SK-N-SH (cell line): ENCODE results near the gene MEGF6.

Experiments used
- CTCF ChIP-seq: fragments of 200-600 bp; sonication (generic); IDR thresholded peaks from 2 replicates; pipeline ENCODE4 v1.6.1; 2017; ENCODE audit warnings: antibody characterized with exemption, mild to moderate bottlenecking, moderate library complexity
- FOXJ3 ChIP-seq: sonication (generic); formaldehyde crosslinking; IDR thresholded peaks from 2 replicates; pipeline ENCODE4 v1.5.1; 2020; ENCODE audit warnings: mild to moderate bottlenecking, missing genetic modification reagents
- POLR2AphosphoS5 ChIP-seq: IDR thresholded peaks from 2 replicates; pipeline ENCODE4 v1.6.1; 2012; ENCODE audit warnings: low read depth, low read length
- RAD21 ChIP-seq: IDR thresholded peaks from 2 replicates; pipeline ENCODE4 v1.6.1; 2012; ENCODE audit warnings: mild to moderate bottlenecking, low read length
- TAF1 ChIP-seq: IDR thresholded peaks from 2 replicates; pipeline ENCODE4 v1.6.1; 2012; ENCODE audit warnings: low read depth, mild to moderate bottlenecking, low read length, moderate library complexity, borderline replicate concordance
- YY1 ChIP-seq: IDR thresholded peaks from 2 replicates; pipeline ENCODE4 v1.4.0; 2012; ENCODE audit warnings: low read depth, mild to moderate bottlenecking
- ZBTB33 ChIP-seq: IDR thresholded peaks from 2 replicates; pipeline ENCODE4 v1.4.0; 2012; ENCODE audit warnings: low read depth, borderline replicate concordance
- TF ChIP-seq, protein P1 (sequence below): IDR thresholded peaks from 2 replicates; pipeline ENCODE4 v1.6.1; 2012; ENCODE audit warnings: mild to moderate bottlenecking, low read depth, low read length, moderate library complexity

DNA sequence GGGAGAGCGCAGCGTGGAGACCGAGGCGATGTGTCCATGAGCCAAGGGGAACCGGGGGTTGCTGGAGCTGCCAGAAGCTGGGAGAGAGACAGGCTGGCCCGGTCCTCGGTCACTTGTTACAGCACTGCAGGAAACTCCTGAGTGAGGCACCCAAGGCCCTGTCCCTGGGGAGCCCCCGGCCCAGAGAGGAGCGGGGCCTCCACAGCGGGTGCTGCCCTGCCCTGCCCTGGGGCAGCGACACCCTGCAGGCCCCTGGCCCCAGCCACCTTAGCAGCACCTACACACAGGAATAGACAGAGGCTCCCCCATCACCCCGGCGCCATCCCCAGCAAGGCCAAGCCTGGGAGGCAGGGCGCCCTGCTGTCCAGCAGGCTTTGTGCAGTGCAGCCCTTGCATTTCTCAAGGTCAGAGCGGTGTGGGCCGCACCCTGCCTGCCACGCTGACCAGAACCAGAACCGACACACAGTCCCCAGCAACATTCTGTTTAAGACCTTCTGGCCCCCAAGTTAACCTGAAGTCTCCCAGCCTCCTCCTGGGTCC is 6.6 kb upstream of the MEGF6 start:
- no peak for TF ChIP-seq CTCF
- TF ChIP-seq RAD21 = no peak
- TF ChIP-seq ZBTB33 = no peak
- no peak for TF ChIP-seq YY1
- TF ChIP-seq TAF1 = no peak
- TF ChIP-seq POLR2AphosphoS5 = no peak
- TF ChIP-seq FOXJ3 = no peak
- TF ChIP-seq, protein P1, sequence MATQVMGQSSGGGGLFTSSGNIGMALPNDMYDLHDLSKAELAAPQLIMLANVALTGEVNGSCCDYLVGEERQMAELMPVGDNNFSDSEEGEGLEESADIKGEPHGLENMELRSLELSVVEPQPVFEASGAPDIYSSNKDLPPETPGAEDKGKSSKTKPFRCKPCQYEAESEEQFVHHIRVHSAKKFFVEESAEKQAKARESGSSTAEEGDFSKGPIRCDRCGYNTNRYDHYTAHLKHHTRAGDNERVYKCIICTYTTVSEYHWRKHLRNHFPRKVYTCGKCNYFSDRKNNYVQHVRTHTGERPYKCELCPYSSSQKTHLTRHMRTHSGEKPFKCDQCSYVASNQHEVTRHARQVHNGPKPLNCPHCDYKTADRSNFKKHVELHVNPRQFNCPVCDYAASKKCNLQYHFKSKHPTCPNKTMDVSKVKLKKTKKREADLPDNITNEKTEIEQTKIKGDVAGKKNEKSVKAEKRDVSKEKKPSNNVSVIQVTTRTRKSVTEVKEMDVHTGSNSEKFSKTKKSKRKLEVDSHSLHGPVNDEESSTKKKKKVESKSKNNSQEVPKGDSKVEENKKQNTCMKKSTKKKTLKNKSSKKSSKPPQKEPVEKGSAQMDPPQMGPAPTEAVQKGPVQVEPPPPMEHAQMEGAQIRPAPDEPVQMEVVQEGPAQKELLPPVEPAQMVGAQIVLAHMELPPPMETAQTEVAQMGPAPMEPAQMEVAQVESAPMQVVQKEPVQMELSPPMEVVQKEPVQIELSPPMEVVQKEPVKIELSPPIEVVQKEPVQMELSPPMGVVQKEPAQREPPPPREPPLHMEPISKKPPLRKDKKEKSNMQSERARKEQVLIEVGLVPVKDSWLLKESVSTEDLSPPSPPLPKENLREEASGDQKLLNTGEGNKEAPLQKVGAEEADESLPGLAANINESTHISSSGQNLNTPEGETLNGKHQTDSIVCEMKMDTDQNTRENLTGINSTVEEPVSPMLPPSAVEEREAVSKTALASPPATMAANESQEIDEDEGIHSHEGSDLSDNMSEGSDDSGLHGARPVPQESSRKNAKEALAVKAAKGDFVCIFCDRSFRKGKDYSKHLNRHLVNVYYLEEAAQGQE = no peak
